Uterus (tissue), 4 donors: ENCODE measurements around the gene NPTX1. TPM values are rescaled to one million over a fixed set of nuclear protein-coding genes. Genes with fewer than 3 reads are reported as not detected.

Experiments used
- DNase-seq, 2 donors: peaks; one replicate each; pipeline ENCODE4 v3.0.0-alpha.2; 2019 to 2020
- H3K27ac ChIP-seq, 2 donors: fragments of 200-600 bp; sonication (generic); 1 replicate in 1 of 2; 2 replicates in 1 of 2; pipeline ENCODE4 v1.5.1; 2016 to 2018
- H3K27me3 ChIP-seq, 2 donors: fragments of 200-600 bp; sonication (generic); one replicate each; pipeline ENCODE4 v1.5.1; 2018 to 2019; ENCODE audit warnings: control low read depth in 1 of 2
- H3K36me3 ChIP-seq, 2 donors: fragments of 200-600 bp; sonication (generic); one replicate each; pipeline ENCODE4 v1.5.1; 2019; ENCODE audit warnings: control low read depth in 1 of 2
- H3K4me1 ChIP-seq, 2 donors: fragments of 200-600 bp; sonication (generic); one replicate each; pipeline ENCODE4 v1.5.1; 2018 to 2019; ENCODE audit warnings: control low read depth in 1 of 2
- H3K4me3 ChIP-seq, 2 donors: fragments of 200-600 bp; sonication (generic); 1 replicate in 1 of 2; 2 replicates in 1 of 2; pipeline ENCODE4 v1.5.1; 2018 to 2019; ENCODE audit warnings: mild to moderate bottlenecking in 1 of 2
- H3K9me3 ChIP-seq, 2 donors: fragments of 200-600 bp; sonication (generic); one replicate each; pipeline ENCODE4 v1.5.1; 2019; ENCODE audit warnings: control low read depth in 1 of 2
- CTCF ChIP-seq, 4 experiments: fragments of 200-600 bp in 2 of 4; fragments of 450-650 bp in 2 of 4; sonication (generic) in 2 of 4; IDR thresholded peaks; one replicate each; pipeline ENCODE4 v1.5.1; 2016 to 2019; ENCODE audit warnings: antibody characterized with exemption in 4 of 4, mild to moderate bottlenecking in 2 of 4, moderate library complexity in 1 of 4
- POLR2A ChIP-seq, 2 donors: fragments of 450-650 bp; IDR thresholded peaks; one replicate each; pipeline ENCODE4 v1.6.1; 2016; ENCODE audit warnings: antibody characterized with exemption in 2 of 2, mild to moderate bottlenecking in 1 of 2, moderate library complexity in 1 of 2
- intact Hi-C: fragments of 100-400 bp; cut with DNase I; formaldehyde crosslinking; loops from one replicate; pipeline ENCODE4 v1.15.1; 2023; ENCODE audit warnings: low total_unique reads
- total RNA-seq, 4 donors: library from RNA; depleted of rRNA in 3 of 4; stranded (reverse); fragments of >200 nt in 3 of 4; gene quantifications; one replicate each; pipeline versions ENCODE4 v1.1.0 to v1.2.4, GENCODE V29; 2014 to 2023
- donor health status: DM: yes; HTN: yes; CAD: no.

NPTX1 gene
- total RNA-seq, 4 donors from 2014 or later = 1.6 to 2.1 TPM; not detected in 2

DNA sequence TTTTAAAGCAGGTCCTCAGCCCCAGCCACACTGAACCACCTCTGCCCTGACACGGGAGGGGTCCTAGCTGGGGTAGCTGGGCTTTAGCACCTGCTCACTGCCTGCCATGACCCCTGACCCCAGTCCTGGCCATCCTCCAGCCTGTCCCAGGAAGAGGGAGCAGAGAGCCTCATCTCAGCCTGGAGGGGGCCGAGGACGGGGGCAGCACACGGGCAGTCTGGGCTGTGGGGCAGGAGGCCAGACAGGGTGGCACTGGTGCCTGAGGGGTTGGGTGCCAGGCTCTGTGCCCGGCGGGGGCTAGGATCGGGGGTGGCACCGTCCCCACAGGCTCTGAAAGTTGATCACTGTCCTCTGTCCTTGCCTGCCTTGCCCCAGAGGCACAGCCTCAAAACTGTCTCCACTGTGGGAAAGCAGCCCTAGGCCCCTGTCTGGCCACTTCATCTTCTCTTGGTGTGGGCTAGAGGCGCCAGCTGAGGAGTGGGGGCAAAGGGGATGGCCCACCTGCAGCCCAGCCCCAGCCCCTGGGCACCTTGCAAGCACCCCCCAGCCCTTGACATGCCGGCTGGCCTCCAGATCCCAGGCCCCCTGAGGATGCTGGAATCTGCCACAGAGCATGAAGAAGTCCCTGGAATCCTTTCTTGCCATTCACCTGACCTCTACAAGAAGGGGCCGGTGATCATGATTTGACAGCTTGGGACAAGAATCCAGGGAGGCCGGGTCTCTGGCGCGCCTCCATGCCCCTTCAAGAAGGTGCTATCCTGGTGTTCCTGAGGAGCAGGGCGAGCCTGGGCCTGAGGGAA, 45.8 kb downstream of the NPTX1 start:
- no peak for TF ChIP-seq POLR2A (IDR thresholded peaks at IDR 0.05)
- no peak for TF ChIP-seq CTCF (IDR thresholded peaks at IDR 0.05)
- Histone ChIP-seq H3K9me3 (no peaks in the 10 kb centered on the region), H3K4me1 (no peaks in the 10 kb centered on the region), H3K27ac (no peak overlapping the region), H3K36me3 (no peaks in the 10 kb centered on the region), H3K27me3 (no peaks in the 10 kb centered on the region), H3K4me3 (no peak overlapping the region)
- intact Hi-C loops = no loop called here
- no peak for DNase-seq

GRCh38 chr17:80429356-80430275, 46.8 kb downstream of the NPTX1 start:
- Histone ChIP-seq H3K27ac (no peak overlapping the region), H3K4me1 (no peaks in the 10 kb centered on the region), H3K36me3 (no peaks in the 10 kb centered on the region), H3K27me3 (no peaks in the 10 kb centered on the region), H3K4me3 (no peak overlapping the region), H3K9me3 (no peaks in the 10 kb centered on the region)
- intact Hi-C loops = loop anchor here (10.0 kb wide), 1 partner anchor 425 kb away; no protein-coding TSS in a partner anchor
- TF ChIP-seq POLR2A (IDR thresholded peaks at IDR 0.05) = no peak
- TF ChIP-seq CTCF (IDR thresholded peaks at IDR 0.05) = no peak
- no peak for DNase-seq

- DNase-seq = no peak
- H3K27ac ChIP-seq = no peak overlapping the region
- no peaks in the 10 kb centered on the region for H3K9me3 ChIP-seq
- no peak overlapping the region for H3K4me3 ChIP-seq
- intact Hi-C loops = loop anchor here (10.0 kb wide), 1 partner anchor 426 kb away; no protein-coding TSS in a partner anchor
- TF ChIP-seq POLR2A (IDR thresholded peaks at IDR 0.05) (no peak), CTCF (IDR thresholded peaks at IDR 0.05) (no peak)
- no peaks in the 10 kb centered on the region for H3K36me3 ChIP-seq
- no peaks in the 10 kb centered on the region for H3K4me1 ChIP-seq
- H3K27me3 ChIP-seq = no peaks in the 10 kb centered on the region
Observed at GRCh38 chr17:80428796-80429195, 47.6 kb downstream of the NPTX1 start.

- Histone ChIP-seq H3K9me3 (no peaks in the 10 kb centered on the region), H3K36me3 (no peaks in the 10 kb centered on the region), H3K27ac (no peak overlapping the region), H3K27me3 (no peaks in the 10 kb centered on the region), H3K4me1 (no peaks in the 10 kb centered on the region), H3K4me3 (no peak overlapping the region)
- intact Hi-C loops = loop anchor here (10.0 kb wide), 1 partner anchor 426 kb away; no protein-coding TSS in a partner anchor
- no peak for DNase-seq
- TF ChIP-seq POLR2A (IDR thresholded peaks at IDR 0.05) = no peak
- no peak for TF ChIP-seq CTCF (IDR thresholded peaks at IDR 0.05)
Observed at GRCh38 chr17:80428363-80428762, 48.0 kb downstream of the NPTX1 start.
